Central memory CD4-positive, alpha-beta T cell (primary cell): ENCODE data around the gene RANBP1.

Experiments used
- DNase-seq: peaks from one replicate; pipeline ENCODE4 v3.0.0; 2022

Gene RANBP1

DNA sequence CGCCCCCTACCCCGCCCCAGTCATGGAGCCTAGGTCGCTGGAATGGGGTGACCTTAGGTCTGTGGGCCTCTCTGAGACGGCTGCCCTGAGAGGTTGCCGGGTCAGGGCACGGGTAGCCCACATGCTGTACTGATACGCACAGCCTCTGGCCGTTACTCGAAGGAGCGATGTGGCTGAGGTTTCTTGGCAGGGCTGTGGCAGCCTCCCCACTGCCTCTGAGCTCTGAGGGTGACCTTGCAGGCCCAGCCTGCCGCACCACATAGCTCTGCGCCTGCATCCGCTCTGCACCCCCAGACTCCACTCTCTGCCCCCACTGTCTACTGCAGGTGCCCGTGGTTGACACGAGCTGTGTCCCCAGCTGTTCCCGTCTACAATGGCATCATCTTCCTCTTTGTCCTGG is 23.0 kb downstream of the RANBP1 start:
- no peak for DNase-seq

- DNase-seq = no peak
Observed at GRCh38 chr22:20139391-20140106, 23.6 kb downstream of the RANBP1 start.

GRCh38 chr22:20140107-20140445 is 24.2 kb downstream of the RANBP1 start:
- DNase-seq = no peak

GRCh38 chr22:20140521-20140964 is 24.6 kb downstream of the RANBP1 start:
- no peak for DNase-seq

GRCh38 chr22:20141186-20142077 is 25.5 kb downstream of the RANBP1 start:
- no peak for DNase-seq

- no peak for DNase-seq
Observed at GRCh38 chr22:20142711-20143621, 27.1 kb downstream of the RANBP1 start.

GRCh38 chr22:20143883-20144665 is 28.2 kb downstream of the RANBP1 start:
- DNase-seq = no peak

GRCh38 chr22:20145206-20145831 is 29.4 kb downstream of the RANBP1 start:
- no peak for DNase-seq

DNA sequence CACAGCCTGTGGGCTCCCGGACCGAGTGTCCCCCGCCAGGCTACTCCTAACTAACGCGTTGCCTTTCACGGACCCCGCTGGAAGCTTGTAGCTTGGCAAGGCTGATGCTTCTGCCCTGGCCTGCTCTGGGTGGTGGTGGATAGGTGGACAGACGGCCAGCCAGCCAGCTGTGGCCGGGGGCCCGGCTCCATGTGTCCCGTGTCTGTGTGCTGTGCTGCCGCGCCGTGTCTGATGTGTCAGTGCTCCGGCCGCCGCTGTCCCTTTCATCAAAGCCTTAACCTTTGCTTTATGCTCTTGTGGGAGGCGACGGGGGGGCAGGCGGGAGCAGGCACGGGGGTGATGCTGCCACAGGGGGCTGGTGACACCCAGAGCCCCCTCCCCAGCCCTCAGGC is 29.9 kb downstream of the RANBP1 start:
- no peak for DNase-seq

DNA sequence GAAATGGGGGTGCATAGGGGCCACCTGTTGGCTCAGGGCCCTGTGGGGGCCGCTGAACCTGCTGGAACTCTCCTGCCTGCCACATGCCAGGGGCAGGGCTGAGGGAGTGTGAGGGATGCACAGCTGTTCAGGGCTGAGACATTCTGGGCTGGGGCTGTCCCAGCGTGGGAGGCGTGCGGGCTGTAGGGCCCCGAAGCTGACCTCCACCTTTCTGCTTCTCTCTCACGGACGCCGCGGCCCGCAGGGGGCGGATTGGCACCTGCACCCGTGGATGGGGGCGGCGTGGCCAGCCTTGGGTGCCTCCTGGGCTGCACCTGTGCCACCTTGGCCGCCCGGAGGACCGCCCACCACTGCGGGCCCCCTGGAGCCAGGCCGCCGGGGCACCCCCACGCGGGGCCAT is 30.9 kb downstream of the RANBP1 start:
- no peak for DNase-seq

DNA sequence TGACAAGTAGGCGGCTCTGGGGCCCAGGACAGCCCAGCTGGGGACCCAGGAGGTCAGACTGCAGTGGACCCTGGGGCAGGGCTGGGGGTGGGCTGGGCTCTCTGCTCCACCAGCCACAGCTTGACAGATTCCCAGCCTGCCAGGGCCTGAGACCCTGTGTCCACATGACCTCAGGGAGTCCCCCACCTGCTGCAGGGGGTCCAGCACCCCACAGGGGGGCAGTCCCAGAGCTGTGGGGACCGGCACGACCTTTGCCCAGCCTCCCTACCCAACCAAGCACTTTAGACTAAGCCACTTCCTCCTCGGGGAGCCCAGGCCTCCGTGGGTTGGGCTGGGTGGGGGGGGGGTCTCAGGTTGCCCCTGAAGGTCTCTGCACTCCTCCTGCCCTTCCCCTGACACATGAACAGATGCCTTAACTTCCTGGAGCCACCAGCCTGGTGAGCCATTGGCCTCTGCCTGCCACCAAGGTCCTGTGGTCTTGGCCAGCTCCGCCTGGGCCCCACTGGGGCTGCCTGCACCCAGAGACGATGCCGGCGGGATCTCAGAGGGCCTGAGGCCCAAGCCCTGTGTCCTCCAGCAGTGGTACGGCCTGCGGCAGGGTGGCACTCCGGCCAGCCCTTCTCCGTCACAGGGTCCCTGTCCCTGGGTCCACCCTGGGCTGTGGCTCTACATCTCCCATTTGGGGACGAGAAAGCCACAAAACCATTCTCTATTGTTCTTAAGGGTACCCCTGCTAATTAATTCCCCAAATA is 31.5 kb downstream of the RANBP1 start:
- no peak for DNase-seq

DNA sequence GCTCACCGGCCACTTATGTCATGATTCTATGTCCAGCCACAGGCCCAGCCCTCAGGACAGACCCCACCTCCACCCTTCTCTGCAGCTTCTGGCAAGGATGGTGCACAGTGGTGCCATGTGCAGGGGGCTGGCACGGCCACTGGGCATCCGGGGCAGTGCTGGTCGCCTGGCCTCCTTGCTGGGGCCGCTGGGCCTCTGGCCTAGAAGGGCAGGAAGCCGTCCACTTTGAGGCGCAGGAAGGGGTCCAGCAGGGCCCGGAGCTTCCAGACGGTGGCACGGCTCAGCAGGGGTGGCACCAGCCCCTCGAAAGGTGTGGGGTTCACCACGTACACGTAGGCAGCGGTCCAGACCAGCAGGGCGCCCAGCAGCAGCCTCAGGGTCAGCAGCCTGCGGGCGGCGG is 32.5 kb downstream of the RANBP1 start:
- DNase-seq = no peak

DNA sequence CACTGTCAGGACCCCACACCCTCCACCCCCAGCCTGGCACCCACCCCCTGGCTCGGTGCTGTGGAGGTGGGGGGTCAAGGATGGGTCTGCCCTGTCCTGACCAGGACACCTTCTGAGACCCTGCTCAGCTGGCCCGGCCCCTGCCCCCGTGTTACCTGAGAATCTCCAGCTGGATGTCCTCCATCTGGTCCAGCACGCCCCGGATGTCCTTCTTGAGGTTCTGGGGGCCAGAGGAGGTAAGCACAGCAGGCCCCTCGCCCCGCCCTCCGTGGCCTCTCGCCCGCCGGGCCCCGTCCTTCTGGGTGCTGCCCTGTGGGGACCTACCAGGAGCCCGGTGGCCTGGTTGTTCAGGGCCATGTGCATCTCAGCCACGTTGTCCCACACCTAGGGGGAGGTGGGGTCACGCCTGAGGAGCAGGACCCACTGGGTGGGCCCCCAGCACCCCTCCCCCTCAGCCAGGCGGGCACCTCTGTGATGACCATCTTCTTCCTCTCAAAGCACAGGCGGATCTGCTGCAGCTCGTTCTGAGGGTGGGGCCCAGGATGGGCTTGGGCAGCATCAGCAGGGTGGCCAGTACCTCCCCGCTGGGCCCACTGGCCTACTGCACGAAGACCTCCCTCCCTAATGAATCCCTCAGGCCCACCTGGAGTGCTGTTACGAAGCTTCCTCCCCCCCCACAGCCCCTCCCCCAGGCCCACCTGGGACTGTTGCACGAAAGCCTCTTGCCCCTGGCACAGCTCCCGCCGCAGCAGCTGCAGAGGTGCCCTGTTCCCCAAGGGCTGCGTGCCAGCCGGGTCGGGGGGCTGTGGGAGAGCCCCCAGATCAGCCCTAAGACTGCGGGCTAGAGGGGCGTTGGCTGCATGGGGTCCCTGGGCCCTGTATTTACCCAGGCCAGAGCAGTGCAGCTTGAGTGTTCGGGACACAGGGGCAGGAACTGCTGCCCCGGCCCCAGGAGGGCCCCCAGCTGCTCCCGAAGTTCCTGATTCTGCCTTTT is 33.6 kb downstream of the RANBP1 start:
- no peak for DNase-seq

- no peak for DNase-seq
Observed at GRCh38 chr22:20150381-20151275, 34.7 kb downstream of the RANBP1 start, which contains the start of gene CCDC188. TSS of gene CCDC188 (minus strand) at chr22:20151055. CDS start at chr22:20150986, 69 bp downstream.

- DNase-seq = no peak
Observed at GRCh38 chr22:20151276-20151588, 35.3 kb downstream of the RANBP1 start.

DNA sequence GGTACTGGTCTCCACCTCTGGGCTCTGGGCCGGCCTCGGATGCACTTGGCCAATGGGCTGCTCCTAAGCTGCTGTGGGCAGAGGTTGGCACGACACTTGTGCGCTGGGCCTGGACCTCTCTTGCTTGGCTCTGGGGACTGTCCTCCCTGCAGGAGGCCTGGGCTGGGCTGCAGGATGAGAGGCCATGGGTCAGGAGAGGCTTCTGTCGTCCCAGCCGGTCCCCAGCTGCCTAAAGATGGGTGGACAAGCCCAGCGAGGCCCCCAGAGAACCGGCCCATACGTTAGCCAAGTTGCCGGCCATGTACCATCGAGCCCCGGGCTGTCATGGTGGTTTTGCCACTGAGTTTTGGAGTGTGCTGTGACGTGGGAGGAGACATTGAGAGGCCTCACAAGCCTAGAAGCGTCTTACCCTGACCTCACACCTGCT is 36.6 kb downstream of the RANBP1 start:
- DNase-seq = no peak

DNA sequence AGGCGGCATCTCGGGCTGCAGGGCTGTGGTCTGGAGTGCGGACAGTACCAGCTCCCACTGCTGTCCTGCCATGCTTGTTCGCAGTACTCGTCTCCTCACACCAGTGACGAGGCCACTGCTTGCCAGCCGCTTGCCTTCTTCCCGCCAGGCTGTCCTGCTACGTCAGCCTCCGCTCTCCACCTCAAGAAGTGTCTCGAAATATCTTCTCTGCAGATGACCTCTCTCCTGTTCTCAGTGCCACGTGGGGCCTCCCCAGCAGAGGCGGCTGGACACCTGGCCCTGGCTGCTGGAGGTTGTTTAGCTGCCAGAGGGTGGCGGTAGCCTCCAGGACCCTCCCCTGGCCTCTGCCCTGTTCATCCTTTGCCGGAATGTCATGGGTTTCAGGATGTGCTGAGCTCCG is 38.0 kb downstream of the RANBP1 start:
- no peak for DNase-seq

- no peak for DNase-seq
Observed at GRCh38 chr22:20154602-20155187, 38.8 kb downstream of the RANBP1 start.
